Measurements from ENCODE around the gene KCNK1. TPM values are rescaled to one million over a fixed set of nuclear protein-coding genes. Genes with fewer than 3 reads are reported as not detected.

KCNK1 gene
- total RNA-seq, 1 donor from 2014 or later: not detected

DNA sequence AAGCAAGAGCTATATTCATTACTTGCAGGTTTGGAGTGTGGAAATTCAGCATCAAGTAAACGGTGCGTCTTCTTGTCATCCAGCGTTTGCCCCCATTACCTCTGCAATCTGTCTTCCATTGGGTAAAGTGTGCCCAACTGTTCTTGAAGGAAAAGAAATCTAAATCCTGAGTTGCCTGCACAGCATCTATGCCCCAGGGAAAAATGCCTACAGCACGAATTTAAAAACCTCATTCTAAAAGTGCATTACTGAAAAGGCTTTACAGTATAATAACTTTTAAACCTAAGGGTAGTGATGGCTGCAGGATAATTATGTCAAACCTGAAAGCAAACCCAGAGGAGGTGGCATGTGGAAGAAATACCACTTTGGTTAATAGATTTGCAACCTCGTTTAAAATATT is 37.2 kb downstream of the KCNK1 start:
- no peak for DNase-seq
- Mint-ChIP-seq H3K27ac (ENCODE audit: unreplicated experiment) (no peak overlapping the region), H3K27me3 (ENCODE audit: unreplicated experiment) (peaks cover 5% of the 10 kb centered on the region), H3K4me3 (ENCODE audit: unreplicated experiment) (no peak overlapping the region), H3K36me3 (ENCODE audit: unreplicated experiment) (peaks cover 7% of the 10 kb centered on the region), H3K9me3 (ENCODE audit: unreplicated experiment) (peaks cover 2% of the 10 kb centered on the region), H3K4me1 (ENCODE audit: low read depth, unreplicated experiment) (peaks cover 4% of the 10 kb centered on the region)
- TF ChIP-seq, protein P1, sequence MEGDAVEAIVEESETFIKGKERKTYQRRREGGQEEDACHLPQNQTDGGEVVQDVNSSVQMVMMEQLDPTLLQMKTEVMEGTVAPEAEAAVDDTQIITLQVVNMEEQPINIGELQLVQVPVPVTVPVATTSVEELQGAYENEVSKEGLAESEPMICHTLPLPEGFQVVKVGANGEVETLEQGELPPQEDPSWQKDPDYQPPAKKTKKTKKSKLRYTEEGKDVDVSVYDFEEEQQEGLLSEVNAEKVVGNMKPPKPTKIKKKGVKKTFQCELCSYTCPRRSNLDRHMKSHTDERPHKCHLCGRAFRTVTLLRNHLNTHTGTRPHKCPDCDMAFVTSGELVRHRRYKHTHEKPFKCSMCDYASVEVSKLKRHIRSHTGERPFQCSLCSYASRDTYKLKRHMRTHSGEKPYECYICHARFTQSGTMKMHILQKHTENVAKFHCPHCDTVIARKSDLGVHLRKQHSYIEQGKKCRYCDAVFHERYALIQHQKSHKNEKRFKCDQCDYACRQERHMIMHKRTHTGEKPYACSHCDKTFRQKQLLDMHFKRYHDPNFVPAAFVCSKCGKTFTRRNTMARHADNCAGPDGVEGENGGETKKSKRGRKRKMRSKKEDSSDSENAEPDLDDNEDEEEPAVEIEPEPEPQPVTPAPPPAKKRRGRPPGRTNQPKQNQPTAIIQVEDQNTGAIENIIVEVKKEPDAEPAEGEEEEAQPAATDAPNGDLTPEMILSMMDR (IDR thresholded peaks at IDR 0.05; ENCODE audit: partially characterized antibody, unreplicated experiment): no peak

DNA sequence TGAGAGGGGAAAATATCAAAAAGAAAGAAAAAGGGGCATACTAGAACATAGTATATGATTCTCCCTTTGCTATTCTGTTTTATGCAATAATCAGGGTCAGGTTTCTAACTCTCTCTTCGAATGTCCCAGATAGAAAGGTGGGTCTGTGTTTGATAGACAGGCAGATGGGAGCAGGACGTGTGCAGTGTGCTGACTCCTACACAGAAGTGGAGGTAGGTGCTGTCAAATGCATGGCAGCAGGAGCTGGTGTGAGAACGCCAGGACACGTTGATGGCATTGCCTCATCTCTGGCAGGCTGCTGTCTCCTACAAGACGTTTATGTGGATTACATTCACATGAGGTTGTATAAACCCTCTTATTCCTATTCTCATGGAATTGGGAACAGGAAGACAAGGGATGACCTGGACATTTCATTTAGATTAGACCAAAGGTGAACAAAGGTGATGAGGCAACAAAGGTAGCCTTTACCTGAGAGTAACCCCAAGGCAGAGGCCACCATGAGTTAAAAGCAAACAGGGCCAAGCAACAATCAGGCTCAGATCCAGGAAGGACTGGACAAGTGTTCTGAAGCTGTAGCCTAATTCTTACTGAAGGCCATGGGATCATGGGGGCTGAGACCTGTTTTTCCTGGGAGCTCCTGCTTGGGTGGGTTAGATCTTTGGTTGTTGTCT is 37.8 kb downstream of the KCNK1 start:
- H3K36me3 Mint-ChIP-seq (ENCODE audit: unreplicated experiment): peaks cover 7% of the 10 kb centered on the region
- H3K9me3 Mint-ChIP-seq (ENCODE audit: unreplicated experiment): no peaks in the 10 kb centered on the region
- TF ChIP-seq, protein P1 (IDR thresholded peaks at IDR 0.05; ENCODE audit: partially characterized antibody, unreplicated experiment): no peak
- H3K27ac Mint-ChIP-seq (ENCODE audit: unreplicated experiment): no peak overlapping the region
- H3K4me3 Mint-ChIP-seq (ENCODE audit: unreplicated experiment): no peak overlapping the region
- peaks cover 2% of the 10 kb centered on the region for H3K27me3 Mint-ChIP-seq (ENCODE audit: unreplicated experiment)
- no peak for DNase-seq
- H3K4me1 Mint-ChIP-seq (ENCODE audit: low read depth, unreplicated experiment): peaks cover 5% of the 10 kb centered on the region

DNA sequence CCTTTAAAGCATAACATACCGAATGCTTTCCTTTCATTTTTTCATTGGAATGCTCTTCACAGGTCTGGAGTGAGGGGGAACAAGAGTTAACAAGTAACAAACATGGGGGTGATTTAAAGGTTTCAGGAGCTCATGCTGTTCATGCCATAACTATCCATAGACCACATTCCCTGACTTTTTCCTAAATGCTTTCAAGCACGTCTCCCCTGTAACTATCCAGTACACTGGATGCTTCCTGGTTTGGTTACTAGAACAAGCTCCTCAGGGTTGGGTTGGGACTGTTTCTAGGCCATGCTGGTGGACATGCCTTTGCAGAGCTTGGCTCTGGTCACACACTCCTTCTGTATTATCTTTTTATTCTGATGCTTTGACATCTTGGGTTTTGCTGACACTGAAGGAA is 38.6 kb downstream of the KCNK1 start:
- no peaks in the 10 kb centered on the region for H3K9me3 Mint-ChIP-seq (ENCODE audit: unreplicated experiment)
- TF ChIP-seq, protein P1 (IDR thresholded peaks at IDR 0.05; ENCODE audit: partially characterized antibody, unreplicated experiment): no peak
- no peak overlapping the region for H3K4me3 Mint-ChIP-seq (ENCODE audit: unreplicated experiment)
- H3K27me3 Mint-ChIP-seq (ENCODE audit: unreplicated experiment): peaks cover 2% of the 10 kb centered on the region
- H3K4me1 Mint-ChIP-seq (ENCODE audit: low read depth, unreplicated experiment): peaks cover 5% of the 10 kb centered on the region
- H3K27ac Mint-ChIP-seq (ENCODE audit: unreplicated experiment): no peak overlapping the region
- DNase-seq: no peak
- peaks cover 7% of the 10 kb centered on the region for H3K36me3 Mint-ChIP-seq (ENCODE audit: unreplicated experiment)

DNA sequence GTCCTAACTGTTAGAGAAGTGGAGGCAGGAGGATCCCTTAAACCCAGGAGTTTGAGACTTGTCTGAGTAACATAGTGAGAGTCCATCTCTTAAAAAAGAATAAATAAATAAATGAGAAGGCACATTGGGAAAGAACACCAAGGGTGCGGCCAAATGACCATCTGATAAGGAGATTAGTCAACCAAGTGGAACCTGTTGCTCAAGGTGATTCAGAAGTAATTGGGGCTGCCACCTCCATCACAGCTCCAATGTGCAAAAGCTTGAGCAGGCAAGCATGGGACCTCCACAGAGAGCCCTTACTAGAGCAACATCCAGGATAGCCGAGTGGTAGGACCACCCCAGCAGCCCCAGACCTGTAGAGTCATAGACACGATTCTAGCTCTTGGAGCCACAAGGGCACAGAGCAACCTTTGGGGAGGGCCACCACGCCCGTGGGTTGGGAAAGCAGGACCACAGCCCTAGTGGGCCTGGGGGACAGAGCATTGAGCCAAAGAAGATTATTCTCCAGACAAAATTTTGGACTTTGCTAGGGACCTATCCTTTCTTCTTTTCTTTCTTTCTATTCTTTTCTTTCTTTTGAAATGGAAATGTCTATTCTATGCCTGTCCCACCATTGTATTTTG is 40.9 kb downstream of the KCNK1 start:
- TF ChIP-seq, protein P1 (IDR thresholded peaks at IDR 0.05; ENCODE audit: partially characterized antibody, unreplicated experiment): no peak
- peaks cover 3% of the 10 kb centered on the region for H3K27me3 Mint-ChIP-seq (ENCODE audit: unreplicated experiment)
- H3K9me3 Mint-ChIP-seq (ENCODE audit: unreplicated experiment): no peaks in the 10 kb centered on the region
- no peak overlapping the region for H3K4me3 Mint-ChIP-seq (ENCODE audit: unreplicated experiment)
- H3K4me1 Mint-ChIP-seq (ENCODE audit: low read depth, unreplicated experiment): peaks cover 5% of the 10 kb centered on the region
- no peak for DNase-seq
- no peak overlapping the region for H3K27ac Mint-ChIP-seq (ENCODE audit: unreplicated experiment)
- peaks cover 7% of the 10 kb centered on the region for H3K36me3 Mint-ChIP-seq (ENCODE audit: unreplicated experiment)

DNA sequence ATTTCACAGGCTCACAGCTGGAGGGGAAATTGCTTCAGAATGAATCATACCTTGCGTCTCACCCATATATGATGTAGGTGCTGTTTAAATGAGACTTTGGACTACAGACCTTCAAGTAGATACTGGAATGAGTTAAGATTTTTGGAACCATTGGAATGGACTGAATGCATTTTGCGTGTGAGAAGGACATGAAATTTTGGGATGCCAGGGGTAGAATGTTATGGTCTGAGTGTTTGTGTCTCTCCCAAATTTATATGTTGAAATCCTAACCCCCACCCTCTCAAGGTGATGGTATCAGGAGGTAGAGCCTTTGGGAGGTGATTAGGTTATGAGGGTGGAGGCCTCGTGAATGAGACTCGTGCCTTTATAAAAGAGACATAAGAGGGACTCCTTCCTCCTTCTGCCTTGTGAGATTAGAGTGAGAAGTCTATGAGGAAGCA is 41.4 kb downstream of the KCNK1 start:
- H3K27ac Mint-ChIP-seq (ENCODE audit: unreplicated experiment): no peak overlapping the region
- DNase-seq: no peak
- peaks cover 5% of the 10 kb centered on the region for H3K27me3 Mint-ChIP-seq (ENCODE audit: unreplicated experiment)
- H3K4me1 Mint-ChIP-seq (ENCODE audit: low read depth, unreplicated experiment): peaks cover 5% of the 10 kb centered on the region
- TF ChIP-seq, protein P1 (IDR thresholded peaks at IDR 0.05; ENCODE audit: partially characterized antibody, unreplicated experiment): no peak
- H3K9me3 Mint-ChIP-seq (ENCODE audit: unreplicated experiment): no peaks in the 10 kb centered on the region
- no peak overlapping the region for H3K4me3 Mint-ChIP-seq (ENCODE audit: unreplicated experiment)
- H3K36me3 Mint-ChIP-seq (ENCODE audit: unreplicated experiment): peaks cover 1% of the 10 kb centered on the region

All from glutamatergic neuron (in vitro differentiated cells).